Forelimb muscle (tissue), 1 donor: Measurements from ENCODE around the gene TNRC6B. TPM values are rescaled to one million over a fixed set of nuclear protein-coding genes. Genes with fewer than 3 reads are reported as not detected.
"Not testable (repeated sequence)": the region's sequence is repeated elsewhere in the genome, so short reads cannot be mapped to it uniquely, and the experiment has no call there.

Source experiments
- DNase-seq: peaks from one replicate; pipeline ENCODE4 v3.0.0-alpha.2; 2013; ENCODE audit warnings: low read depth
- polyA plus RNA-seq: library from polyadenylated mRNA; unstranded; fragments of 120-200 nt; gene quantifications from one replicate; pipeline ENCODE4 v1.2.1, GENCODE V29; 2013; ENCODE audit not compliant: insufficient read length

Gene TNRC6B
- polyA plus RNA-seq, 1 donor: 9.4 TPM

DNA sequence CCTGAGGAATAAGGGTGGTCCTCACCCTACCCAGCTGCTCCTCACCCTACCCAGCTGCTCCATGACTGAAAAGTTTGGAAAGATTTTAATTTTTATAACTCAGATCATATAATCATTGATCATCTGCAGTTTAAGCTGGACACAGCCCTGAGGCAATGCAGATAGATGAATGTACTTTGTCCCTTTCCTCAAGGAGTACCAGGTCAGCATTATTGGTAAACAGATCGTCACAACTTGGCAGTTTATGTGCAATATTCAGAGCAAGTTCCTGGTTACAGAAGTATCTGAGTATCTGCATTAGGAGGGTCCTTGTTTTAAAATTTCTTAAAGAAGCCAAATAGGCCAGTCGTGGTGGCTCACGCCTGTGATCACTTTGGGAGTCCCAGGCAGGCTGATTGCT, 3.6 kb downstream of the TNRC6B start:
- no peak for DNase-seq

DNA sequence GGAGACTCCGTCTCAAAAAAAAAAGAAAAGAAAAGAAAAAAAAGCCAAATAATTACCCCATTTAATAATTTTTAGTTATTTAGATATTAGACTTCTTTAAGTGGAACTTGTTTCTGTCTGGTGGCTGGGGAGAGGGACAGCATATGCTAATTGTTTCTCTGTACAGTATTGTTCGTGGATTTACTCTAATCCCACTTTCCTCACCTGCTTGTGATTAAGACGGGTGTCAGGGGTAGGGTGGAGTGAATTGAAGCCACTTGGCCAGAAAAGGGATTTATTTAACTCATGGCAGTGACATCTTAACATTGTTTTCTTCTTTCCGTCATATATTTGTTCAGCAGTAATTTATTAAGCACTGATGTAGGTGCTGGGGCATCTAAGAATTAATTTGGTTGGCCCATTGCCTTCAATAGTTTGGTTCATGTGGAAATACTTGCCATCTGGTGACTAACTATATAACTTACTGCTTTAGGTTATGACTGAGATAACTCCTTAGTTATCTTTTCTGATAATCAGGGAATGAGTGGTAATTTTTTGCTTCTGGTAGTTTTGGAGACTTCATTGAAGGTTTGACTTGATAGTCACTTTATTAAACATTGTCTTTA, 4.6 kb downstream of the TNRC6B start:
- DNase-seq: no peak

DNA sequence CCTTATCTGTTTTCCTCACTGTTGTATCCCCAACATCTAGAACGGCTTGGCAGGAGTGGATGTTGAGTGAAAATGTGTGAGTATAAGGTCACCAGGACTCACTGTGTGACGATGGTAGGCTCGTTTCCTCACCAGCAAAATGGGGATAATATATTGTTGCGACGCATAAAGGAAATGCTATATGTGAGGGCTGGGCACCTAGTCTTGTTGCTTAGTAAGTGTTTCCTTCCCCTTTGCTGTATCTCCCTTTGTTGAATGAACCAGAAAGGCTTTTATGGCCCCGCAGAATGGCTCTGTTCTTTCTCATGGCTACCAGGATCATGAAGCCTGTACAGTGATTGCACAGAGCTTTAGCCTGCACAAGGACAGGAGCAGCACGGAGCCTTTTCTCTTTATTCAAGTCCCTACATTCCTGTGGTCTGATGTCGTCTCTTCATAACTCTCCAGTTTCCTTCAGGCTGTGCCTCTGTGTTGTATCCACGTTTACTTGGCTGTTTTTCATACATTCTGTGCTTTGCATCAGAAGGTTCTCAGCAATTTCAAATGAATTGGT, 5.4 kb downstream of the TNRC6B start:
- DNase-seq: no peak

DNA sequence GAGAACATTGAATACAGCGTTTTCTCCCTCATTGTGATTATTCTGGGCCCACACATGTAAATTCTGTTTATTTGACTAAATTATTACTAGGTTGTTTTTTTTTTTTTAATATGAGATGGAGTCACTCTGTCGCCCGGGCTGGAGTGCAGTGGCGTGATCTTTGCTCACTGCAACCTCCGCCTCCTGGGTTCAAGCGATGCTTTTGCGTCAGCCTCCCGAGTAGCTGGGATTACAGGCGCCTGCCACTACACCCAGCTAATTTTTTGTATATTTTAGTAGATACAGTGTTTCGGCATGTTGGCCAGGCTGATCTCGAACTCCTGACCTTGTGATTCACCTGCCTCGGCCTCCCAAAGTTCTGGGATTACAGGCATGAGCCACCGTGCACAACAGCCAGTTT, 5.9 kb downstream of the TNRC6B start:
- DNase-seq: not testable (repeated sequence)

DNA sequence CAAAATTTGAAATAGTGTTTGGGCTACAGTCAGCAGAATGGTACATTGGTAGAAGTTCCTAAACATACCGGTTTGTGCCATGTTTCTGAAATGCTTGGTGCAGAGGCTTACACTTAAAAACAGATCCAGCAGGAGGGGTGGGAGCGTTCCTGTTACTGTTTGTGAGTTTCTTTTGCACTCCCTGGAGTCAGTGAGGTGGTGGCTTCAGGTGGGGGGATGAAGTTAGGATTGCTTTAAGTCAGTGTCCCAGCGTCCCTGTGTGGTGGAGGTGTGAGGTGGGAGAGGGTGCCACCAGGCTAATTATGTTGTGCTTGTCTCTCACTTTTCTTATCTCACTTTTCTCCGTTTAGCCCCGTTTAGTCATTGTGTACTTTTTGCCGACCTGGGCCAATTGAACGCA, 9.7 kb downstream of the TNRC6B start:
- DNase-seq: no peak

DNA sequence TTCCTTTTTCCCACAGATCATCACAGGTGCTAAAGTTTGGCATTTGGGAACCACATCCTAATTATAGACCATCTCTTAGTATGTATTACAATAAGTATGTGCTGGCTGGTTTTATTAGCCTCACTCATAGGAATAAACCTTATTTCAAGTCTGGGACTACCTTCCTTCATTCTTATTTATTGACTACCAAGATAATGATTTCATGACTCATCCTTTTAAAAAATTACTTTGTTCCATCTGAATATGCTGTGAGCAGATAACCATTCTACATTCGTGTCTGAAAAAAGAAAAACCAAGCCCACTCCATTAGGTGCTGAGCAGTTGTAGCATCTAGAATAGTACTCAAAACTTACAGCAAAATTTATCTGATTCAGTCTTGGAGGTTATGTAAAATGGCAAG, 12.3 kb downstream of the TNRC6B start:
- DNase-seq: no peak

DNA sequence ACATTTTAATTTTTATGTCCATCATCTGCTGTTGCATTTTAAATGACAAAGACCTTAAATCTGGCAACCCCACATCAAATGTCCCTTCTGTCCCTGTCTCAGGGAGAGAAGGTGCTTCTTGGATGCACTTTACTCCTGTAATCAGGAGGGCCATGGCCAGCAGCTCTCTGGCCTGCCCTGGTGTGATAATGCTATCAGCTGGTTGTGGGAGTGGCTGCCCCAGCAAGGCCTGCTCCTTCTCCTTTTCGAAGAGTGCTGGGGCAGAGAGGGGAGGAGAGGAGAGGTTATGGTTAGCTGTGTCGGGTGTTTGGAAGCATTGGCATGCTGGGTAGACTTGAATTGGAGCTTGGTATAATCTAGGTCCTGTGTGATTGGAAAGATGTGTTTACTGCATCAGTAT, 12.8 kb downstream of the TNRC6B start:
- DNase-seq: no peak

DNA sequence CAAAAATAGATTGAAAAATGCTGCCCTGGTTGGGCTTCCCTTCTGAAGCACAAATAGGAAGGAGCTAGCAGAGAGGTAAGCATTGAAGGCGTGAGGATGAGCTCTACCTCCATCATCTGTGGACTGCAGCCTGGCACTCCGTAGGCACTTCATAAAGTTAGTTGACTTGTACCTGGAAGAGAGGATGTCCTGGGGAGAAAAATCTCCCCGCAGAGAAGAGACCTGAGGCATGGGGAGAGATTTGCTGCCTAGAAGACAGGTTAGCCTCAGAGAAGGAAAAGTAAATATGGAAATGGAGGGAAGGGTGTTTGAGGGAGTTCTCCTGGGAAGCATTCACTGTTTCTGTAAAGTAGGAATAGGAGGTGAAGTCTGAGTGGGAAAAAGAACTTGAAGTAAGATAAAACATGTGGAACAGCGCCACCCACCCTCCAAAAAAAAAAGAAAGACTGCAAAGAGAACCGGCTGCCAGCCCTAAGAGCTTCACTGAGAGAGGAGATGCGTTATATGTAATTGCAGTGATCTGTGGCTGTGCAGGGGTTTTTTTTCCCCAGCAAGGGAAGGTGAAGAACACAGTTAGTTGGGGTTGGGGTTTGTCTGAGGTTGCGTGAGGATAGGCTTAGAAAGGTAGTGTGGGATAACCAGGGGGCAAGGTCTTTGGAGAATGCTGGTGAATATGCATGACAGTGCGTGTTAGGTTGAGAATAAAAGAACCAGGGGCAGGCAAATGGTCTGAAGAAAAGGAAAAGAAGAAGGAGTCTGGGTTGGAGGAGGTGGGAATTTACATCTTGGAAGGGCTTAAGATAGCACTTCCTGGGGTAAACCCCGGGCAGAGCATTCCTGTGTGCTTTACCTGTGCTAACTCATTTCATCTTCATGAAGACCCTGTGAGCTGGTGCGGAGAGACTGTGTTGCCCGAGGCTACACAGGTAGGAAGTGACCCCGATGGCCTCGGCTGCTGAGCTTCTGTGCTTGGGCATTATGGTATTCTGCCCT, 16.0 kb downstream of the TNRC6B start:
- DNase-seq: no peak

DNA sequence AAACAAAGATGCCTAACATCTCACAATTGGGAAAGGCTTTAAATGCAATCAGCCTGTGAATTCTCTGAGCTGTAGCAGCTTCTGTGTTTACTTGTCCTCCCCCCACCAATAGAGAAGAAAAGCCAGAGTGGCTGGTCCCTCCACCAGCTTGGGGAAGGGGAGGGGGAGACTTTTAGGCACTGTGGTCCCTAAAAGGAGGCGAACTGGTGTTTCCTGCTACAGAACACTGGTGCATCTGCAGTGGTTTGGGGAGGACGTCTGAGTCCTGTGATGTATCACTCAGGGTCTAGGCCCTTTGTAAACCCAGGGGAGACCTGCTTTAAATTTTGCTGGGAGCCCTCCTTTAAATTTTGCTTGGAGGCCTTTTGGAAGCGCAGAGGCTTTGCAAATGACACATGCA, 16.9 kb downstream of the TNRC6B start:
- no peak for DNase-seq

DNA sequence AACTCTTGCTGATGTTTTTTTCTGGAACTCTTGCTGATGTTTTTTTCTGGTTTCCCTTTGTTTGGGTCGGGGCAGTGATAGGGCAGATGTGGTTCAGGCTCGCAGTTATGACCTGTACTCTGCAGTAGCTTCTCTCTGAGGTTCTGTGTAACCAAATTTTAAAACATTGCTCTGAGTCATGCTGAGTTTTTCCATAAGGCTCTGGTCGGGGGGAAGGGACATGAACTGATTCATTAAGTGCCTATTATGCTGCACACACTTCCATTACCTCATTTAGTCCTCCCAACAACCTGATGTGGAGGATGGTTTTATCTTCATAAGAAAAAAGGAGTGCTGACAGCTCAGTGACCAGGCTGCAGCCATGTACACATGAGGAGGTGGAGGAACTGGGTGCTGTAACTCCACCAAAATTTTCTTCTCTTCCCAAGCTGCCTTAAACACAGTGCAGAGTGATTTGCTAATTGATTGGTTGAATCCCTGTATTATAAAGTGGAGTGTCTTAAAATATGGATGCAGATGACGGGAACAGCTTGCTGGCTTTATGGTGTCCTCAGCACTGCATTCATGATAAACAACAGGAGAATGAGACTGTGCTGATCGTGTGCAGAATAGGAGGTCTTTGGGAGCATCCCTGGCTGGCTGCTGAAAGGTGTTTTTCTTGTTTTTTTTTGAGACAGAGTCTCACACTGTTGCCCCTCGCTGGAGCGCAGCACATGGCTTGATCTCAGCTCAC, 19.1 kb downstream of the TNRC6B start:
- no peak for DNase-seq

DNA sequence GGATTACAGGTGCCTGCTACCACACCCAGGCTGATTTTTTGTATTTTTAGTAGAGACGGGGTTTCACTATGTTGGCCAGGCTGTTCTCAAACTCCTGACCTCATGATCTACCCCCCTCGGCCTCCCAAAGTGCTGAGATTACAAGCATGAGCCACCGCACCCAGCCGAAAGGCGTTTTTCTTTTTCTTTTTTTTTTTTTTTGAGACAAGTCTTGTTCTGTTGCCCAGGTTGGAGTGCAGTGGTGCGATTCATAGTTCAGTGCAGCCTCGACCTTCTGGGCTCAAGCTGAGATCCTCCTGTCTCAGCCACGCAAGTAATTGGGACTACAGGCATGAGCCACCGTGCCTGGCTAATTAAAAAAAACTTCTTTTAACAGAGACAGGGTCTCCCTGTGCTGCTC, 19.7 kb downstream of the TNRC6B start:
- not testable (repeated sequence) for DNase-seq

DNA sequence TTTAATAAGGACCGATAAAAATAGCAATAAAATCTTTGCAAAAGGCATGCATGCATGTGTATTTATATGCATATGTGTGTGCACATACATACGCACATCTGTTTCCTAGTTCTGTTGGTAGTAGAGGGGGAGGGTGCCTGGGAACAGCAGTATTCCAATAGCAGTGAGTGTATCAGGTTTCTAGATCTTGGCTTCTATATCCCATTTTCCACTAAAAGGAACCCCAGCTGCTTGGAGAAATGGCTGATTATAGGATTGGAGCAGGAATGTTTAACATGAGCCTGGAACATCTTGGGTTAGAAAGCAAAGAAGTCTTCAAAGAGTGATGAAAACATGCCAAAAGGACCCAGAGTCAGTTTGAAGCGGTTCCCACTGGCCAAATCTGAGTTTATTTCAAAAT, 21.0 kb downstream of the TNRC6B start:
- DNase-seq: no peak

DNA sequence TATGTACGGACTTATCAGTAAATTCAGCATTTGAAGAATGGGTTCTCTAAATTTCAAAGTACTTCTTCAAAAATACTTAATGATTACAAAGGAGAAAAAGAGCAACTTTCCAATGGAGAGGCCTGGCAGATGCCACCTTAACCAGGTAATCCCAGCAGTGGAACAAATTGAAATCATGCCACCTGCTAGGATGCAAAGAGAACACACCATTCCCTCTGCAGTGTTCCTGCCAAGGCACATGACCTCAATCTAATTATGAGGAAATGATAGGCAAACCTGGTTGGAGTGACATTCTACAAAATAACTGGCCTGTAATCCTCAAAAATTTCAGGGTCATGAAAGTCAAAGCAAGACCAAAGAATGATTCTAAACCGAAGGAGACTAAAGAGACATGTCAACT, 21.5 kb downstream of the TNRC6B start:
- DNase-seq: no peak

DNA sequence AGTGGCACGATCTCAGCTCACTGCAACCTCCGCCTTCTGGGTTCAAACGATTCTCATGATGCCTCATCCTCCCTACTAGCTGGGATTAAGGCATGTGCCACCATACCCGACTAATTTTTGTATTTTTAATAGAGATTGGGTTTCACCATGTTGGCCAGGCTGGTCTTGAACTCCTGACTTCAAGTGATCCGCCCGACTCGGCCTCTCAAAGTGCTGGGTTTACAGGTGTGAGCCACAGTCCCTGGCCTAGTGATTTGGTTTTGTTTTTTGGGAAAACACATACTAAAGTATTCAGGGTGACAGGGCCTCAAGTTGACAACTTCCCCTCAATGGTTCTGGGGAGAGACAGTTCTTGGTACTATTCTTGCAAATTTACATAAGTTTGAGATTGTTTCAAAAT, 22.1 kb downstream of the TNRC6B start:
- DNase-seq: no peak

DNA sequence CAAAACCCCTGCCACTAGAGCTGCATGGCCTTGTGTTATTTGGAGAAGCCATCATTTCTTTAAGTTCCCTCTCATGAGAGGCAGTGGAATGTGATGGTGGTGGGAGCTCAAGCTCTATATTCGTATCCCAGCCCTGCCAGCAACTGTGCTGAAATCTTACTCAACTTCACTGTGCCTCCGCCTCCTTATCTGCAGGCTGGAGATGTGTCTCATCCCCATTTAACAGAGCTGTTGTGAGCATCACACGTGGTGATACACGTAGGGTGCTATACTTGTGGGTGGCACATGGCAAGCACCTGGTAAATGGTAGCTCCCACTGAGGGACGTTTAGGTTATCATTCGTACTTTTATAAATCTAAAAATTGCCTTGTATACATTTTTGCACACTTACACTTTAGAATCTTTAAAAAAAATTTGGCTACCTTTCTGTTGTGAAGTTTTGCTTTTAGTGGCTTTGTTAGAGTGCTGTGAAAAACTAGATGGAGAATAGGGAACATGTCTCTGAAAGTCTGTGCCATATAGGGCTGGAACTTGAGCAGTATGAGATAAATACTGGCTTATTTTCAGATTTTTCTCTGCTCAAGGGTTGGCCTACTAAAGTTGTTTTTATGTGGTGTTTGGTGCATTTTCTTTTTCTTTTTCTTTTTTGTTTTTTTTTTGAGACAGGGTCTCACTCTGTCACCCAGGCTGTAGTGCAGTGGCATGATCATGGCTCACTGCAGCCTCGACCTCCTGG, 23.2 kb downstream of the TNRC6B start:
- no peak for DNase-seq

DNA sequence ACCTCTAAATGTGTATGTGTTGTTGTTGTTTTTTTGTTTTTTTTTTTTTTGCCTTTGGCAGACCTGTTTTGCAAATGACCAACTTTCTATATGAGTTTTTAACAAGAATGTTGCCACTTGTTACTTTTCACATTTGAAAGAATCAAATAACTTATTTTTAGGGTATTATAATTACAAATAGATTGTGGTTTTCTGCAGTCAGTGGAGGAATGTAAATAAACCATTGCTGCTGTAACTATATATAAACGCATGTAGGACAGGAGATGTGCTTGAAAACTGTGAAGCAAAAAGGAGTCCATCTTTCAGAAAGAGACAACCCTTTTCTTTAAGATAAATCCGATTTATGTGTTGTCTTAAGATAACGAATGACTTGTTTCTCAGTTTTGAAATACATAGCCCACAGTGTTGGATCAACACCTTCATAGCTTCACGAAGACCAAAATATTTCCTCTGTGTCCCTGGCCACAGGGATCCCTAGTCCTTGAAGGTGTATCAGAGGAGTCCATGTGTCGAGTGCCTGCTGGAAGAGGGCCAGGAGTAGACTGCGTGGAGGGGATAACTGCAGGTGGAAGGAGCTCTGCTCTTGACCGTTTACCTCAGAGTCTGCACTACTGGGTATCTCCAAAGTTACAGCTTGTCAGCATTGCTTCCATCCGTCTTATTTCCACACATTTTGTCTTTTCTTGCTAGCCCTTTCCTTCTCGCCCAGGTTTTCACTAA, 24.7 kb downstream of the TNRC6B start:
- DNase-seq: no peak

DNA sequence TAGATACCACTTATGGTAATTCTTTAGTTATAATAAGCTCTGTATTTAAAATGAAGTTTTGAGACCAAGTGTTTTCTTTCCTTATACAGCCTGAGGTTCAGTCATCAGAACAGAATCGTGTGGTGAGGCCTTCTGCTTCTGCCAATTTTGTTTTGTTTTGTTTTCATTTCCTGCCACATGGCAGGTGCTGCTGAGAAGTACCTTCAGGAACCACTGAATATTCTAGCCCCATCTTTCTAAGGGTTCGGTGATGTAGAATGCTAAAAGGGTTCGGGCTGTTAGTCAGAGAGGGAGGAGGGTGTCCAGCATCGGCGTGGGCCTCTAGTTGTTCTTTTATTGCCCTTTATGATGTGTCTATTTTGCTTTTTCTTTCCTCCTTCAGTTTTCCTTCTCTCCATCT, 25.8 kb downstream of the TNRC6B start:
- DNase-seq: no peak

DNA sequence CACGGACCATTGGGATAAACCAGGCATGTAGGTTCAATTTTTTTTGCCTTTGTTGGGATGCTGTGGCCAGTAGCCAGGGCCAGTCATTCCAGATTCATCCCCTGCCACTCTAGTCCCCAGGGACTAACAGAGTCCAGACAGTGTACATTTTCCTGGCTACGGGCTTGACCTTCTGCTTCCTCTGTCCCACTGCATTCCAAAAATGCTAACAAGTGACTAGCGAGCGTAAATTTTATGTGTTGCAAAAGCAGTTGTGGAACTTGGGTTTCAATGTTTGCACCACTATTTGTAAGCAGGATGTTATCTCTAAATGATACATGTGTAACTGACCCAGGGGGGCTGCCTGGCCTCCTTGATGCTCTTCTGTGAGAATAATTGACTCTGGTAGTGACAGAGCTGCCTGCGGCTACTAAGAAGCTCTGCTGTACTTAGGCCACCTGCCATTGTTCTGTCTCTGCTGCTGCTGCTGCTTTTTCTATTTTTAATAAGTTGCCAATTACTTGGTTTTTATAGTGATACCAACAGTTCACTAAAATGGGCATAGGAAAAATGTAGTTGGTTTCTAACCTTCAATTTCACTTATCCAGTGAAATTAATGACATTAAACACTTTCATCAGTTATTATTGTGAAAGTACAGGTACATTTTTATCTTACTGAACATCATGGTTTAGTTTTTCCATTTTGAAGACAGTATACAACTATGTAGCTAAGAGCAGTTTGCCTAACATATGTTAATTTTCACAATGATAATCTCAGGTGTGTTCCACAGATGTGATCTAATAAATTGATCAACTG, 26.8 kb downstream of the TNRC6B start:
- no peak for DNase-seq

DNA sequence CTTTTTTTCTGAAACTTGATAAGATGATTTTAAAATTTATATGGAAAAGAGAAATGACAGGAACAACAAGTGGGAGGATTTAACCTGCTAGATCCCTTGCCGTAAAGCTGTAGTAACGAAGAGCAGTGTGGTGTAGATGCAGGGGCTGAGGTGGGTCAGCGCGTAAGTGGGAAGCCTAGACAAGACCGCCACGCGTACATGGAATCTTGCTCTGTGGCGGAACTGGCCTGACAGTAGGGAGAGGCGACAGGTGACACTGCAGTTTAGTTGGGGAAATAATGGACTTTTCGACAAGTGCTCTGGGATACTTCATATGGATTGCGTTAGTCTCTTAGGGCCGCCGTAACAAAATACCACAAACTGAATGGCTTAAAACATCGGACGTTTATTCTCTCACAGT, 28.8 kb downstream of the TNRC6B start:
- no peak for DNase-seq

DNA sequence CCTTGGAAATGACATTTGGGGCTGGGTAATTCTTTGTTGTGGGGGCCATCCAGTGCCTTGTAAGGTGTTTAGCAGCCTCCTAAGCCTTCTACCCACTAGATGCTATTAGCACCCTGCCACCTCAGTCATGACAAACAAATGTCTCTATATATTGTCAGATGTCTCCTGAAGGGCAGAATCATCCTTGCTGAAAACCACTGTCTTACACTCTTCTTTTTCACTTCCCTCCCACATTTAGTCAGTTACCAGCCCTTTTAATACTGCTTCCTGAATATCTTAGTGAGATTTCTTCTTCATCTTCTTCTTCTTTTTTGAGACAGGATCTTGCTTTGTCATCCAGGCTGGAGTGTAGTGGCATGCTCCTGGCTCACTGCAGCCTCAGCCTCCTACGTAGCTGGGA, 33.1 kb downstream of the TNRC6B start:
- DNase-seq: no peak
